Astrocyte (in vitro differentiated cells and primary cell): ENCODE results near the gene HS6ST3. TPM values are rescaled to one million over a fixed set of nuclear protein-coding genes. Genes with fewer than 3 reads are reported as not detected.

Experiments
- DNase-seq: peaks from one replicate; pipeline ENCODE4 v3.0.0-alpha.2; 2010; ENCODE audit warnings: low read depth
- FAIRE-seq: peaks from 2 replicates; lab custom pipeline; 2011; peaks lifted over from hg19 to GRCh38; lab: Jason Lieb, UNC
- H2AFZ ChIP-seq: 2 replicates; pipeline ENCODE4 v1.6.0; 2012; ENCODE audit warnings: low read depth, low read length, inconsistent platforms
- H3K27ac ChIP-seq: 2 replicates; pipeline ENCODE4 v1.5.1; 2011; ENCODE audit warnings: low read depth, low read length, inconsistent platforms
- H3K27me3 ChIP-seq: 2 replicates; pipeline ENCODE4 v1.6.0; 2011; ENCODE audit warnings: low read length, inconsistent platforms; ENCODE audit not compliant: insufficient read depth
- H3K36me3 ChIP-seq: 2 replicates; pipeline ENCODE4 v1.5.1; 2011; ENCODE audit warnings: low read length, inconsistent platforms; ENCODE audit not compliant: insufficient read depth
- H3K4me1 ChIP-seq: 2 replicates; pipeline ENCODE4 v1.5.1; 2011; ENCODE audit warnings: low read length, inconsistent platforms; ENCODE audit not compliant: insufficient read depth
- H3K4me2 ChIP-seq: 2 replicates; pipeline ENCODE4 v1.6.0; 2012; ENCODE audit warnings: low read length, inconsistent platforms
- H3K4me3 ChIP-seq: 2 replicates; pipeline ENCODE4 v1.5.1; 2011; ENCODE audit warnings: low read depth, mild to moderate bottlenecking, low read length, inconsistent platforms; ENCODE audit not compliant: insufficient read depth
- H3K79me2 ChIP-seq: 2 replicates; pipeline ENCODE4 v1.6.0; 2012; ENCODE audit warnings: mild to moderate bottlenecking, low read length, inconsistent platforms; ENCODE audit not compliant: insufficient read depth
- H3K9ac ChIP-seq: 2 replicates; pipeline ENCODE4 v1.6.0; 2012; ENCODE audit warnings: mild to moderate bottlenecking, low read length, inconsistent platforms
- H3K9me3 ChIP-seq: 2 replicates; pipeline ENCODE4 v1.5.1; 2012; ENCODE audit warnings: low read depth, mild to moderate bottlenecking, low read length, inconsistent platforms; ENCODE audit not compliant: insufficient read depth
- H4K20me1 ChIP-seq: 2 replicates; pipeline ENCODE4 v1.6.0; 2012; ENCODE audit warnings: low read length, inconsistent platforms; ENCODE audit not compliant: insufficient read depth
- H3K27ac Mint-ChIP-seq: one replicate; pipeline ENCODE4 v1.8.0; 2021; ENCODE audit warnings: mild to moderate bottlenecking, mixed read lengths; ENCODE audit not compliant: unreplicated experiment
- H3K27me3 Mint-ChIP-seq: one replicate; pipeline ENCODE4 v1.8.0; 2021; ENCODE audit warnings: low read depth, mixed read lengths; ENCODE audit not compliant: unreplicated experiment
- H3K36me3 Mint-ChIP-seq: one replicate; pipeline ENCODE4 v1.8.0; 2021; ENCODE audit warnings: low read depth, mixed read lengths; ENCODE audit not compliant: unreplicated experiment
- H3K4me1 Mint-ChIP-seq: one replicate; pipeline ENCODE4 v1.8.0; 2021; ENCODE audit warnings: low read depth, mixed read lengths; ENCODE audit not compliant: unreplicated experiment
- H3K4me3 Mint-ChIP-seq: one replicate; pipeline ENCODE4 v1.8.0; 2021; ENCODE audit warnings: mild to moderate bottlenecking, moderate library complexity, mixed read lengths; ENCODE audit not compliant: unreplicated experiment
- H3K9me3 Mint-ChIP-seq: one replicate; pipeline ENCODE4 v1.8.0; 2021; ENCODE audit warnings: mild to moderate bottlenecking, mixed read lengths; ENCODE audit not compliant: unreplicated experiment
- CTCF ChIP-seq: IDR thresholded peaks from 2 replicates; pipeline ENCODE4 v1.5.1; 2011; ENCODE audit warnings: low read depth, mild to moderate bottlenecking, inconsistent platforms, low read length, moderate library complexity; ENCODE audit not compliant: insufficient read depth
- EZH2 ChIP-seq: IDR thresholded peaks from 2 replicates; pipeline ENCODE4 v1.6.1; 2012; ENCODE audit warnings: mild to moderate bottlenecking, low read length, inconsistent platforms; ENCODE audit not compliant: insufficient read depth
- total RNA-seq: library from RNA; stranded (reverse); gene quantifications from 2 replicates; pipeline ENCODE4 v1.2.1, GENCODE V29; 2021

The HS6ST3 gene
- total RNA-seq, 1 donor from 2014 or later = 0.07 TPM

GRCh38 chr13:96388598-96388997 is 298.7 kb downstream of the HS6ST3 start:
- Histone ChIP-seq H3K4me1 (no peaks in the 10 kb centered on the region), H3K4me3 (no peak overlapping the region)

GRCh38 chr13:96391606-96392005 is 301.7 kb downstream of the HS6ST3 start:
- FAIRE-seq (no peak), DNase-seq (no peak)
- Histone ChIP-seq H3K4me1 (no peaks in the 10 kb centered on the region), H3K79me2 (no peaks in the 10 kb centered on the region), H2AFZ (no peak overlapping the region), H3K4me3 (no peak overlapping the region), H3K9me3 (no peaks in the 10 kb centered on the region), H3K4me2 (no peak overlapping the region), H3K36me3 (no peaks in the 10 kb centered on the region), H3K9ac (no peak overlapping the region), H3K27ac (no peak overlapping the region), H3K27me3 (no peaks in the 10 kb centered on the region), H4K20me1 (no peaks in the 10 kb centered on the region)
- H3K36me3 Mint-ChIP-seq = no peaks in the 10 kb centered on the region
- H3K4me1 Mint-ChIP-seq = no peaks in the 10 kb centered on the region
- H3K4me3 Mint-ChIP-seq = no peak overlapping the region
- H3K27ac Mint-ChIP-seq = no peak overlapping the region
- TF ChIP-seq CTCF = no peak
- no peaks in the 10 kb centered on the region for H3K9me3 Mint-ChIP-seq
- H3K27me3 Mint-ChIP-seq = no peaks in the 10 kb centered on the region

More at GRCh38 chr13:96388598-96388997, 298.7 kb downstream of the HS6ST3 start:
- TF ChIP-seq EZH2 (no peak), CTCF (no peak)
- Mint-ChIP-seq H3K36me3 (no peaks in the 10 kb centered on the region), H3K4me3 (no peak overlapping the region), H3K27ac (no peak overlapping the region), H3K27me3 (no peaks in the 10 kb centered on the region), H3K9me3 (no peaks in the 10 kb centered on the region), H3K4me1 (no peaks in the 10 kb centered on the region)
- Histone ChIP-seq H2AFZ (no peak overlapping the region), H4K20me1 (no peaks in the 10 kb centered on the region), H3K27ac (no peak overlapping the region), H3K9me3 (no peaks in the 10 kb centered on the region), H3K27me3 (no peaks in the 10 kb centered on the region), H3K9ac (no peak overlapping the region), H3K79me2 (no peaks in the 10 kb centered on the region), H3K4me2 (no peak overlapping the region), H3K36me3 (no peaks in the 10 kb centered on the region)
- no peak for FAIRE-seq
- DNase-seq = no peak

GRCh38 chr13:96397807-96398206 is 307.9 kb downstream of the HS6ST3 start:
- Histone ChIP-seq H3K4me2 (no peak overlapping the region), H3K4me3 (no peak overlapping the region), H3K9ac (no peak overlapping the region), H3K79me2 (no peaks in the 10 kb centered on the region), H2AFZ (no peak overlapping the region), H4K20me1 (no peaks in the 10 kb centered on the region), H3K36me3 (no peaks in the 10 kb centered on the region), H3K4me1 (no peaks in the 10 kb centered on the region), H3K27me3 (no peaks in the 10 kb centered on the region), H3K9me3 (no peaks in the 10 kb centered on the region), H3K27ac (no peak overlapping the region)
- no peaks in the 10 kb centered on the region for H3K36me3 Mint-ChIP-seq
- no peaks in the 10 kb centered on the region for H3K4me1 Mint-ChIP-seq
- no peak overlapping the region for H3K4me3 Mint-ChIP-seq
- H3K27me3 Mint-ChIP-seq = no peaks in the 10 kb centered on the region
- H3K9me3 Mint-ChIP-seq = no peaks in the 10 kb centered on the region
- DNase-seq = no peak
- no peak overlapping the region for H3K27ac Mint-ChIP-seq
- no peak for FAIRE-seq
- TF ChIP-seq CTCF (no peak), EZH2 (no peak)
